ENCODE results near the gene OR10C1.

OR10C1 gene

DNA sequence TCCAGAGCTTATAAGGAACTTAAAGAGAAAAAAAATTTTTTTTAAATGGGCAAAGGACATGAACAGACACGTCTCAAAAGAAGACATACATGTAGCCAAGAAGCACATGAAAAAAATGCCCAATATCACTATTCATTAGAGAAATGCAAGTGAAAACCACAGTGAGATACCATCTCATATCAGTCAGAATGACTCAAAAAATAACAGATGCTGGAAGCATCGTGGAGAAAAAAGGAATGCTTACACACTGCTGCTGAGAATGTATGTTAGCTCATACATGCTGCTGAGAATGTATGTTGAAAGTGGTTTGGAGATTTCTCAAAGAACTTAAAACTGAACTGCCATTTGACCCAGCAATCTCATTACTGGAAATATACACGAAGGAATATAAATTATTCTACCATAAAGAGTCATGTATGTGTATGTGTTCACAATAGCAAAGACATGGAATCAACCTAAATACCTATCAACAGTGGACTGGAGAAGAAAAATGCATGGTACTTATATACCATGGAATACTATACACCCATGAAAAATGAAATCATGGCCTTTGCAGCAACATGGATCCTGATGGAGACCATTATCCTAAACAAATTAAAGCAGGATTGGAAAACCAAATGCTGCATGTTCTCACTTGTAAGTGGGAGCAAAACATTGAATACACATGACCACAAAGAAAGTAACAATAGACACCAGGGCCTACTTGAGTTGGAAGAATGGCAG is 12.5 kb downstream of the OR10C1 start:
- TF ChIP-seq, protein P1, sequence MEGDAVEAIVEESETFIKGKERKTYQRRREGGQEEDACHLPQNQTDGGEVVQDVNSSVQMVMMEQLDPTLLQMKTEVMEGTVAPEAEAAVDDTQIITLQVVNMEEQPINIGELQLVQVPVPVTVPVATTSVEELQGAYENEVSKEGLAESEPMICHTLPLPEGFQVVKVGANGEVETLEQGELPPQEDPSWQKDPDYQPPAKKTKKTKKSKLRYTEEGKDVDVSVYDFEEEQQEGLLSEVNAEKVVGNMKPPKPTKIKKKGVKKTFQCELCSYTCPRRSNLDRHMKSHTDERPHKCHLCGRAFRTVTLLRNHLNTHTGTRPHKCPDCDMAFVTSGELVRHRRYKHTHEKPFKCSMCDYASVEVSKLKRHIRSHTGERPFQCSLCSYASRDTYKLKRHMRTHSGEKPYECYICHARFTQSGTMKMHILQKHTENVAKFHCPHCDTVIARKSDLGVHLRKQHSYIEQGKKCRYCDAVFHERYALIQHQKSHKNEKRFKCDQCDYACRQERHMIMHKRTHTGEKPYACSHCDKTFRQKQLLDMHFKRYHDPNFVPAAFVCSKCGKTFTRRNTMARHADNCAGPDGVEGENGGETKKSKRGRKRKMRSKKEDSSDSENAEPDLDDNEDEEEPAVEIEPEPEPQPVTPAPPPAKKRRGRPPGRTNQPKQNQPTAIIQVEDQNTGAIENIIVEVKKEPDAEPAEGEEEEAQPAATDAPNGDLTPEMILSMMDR (IDR thresholded peaks at IDR 0.05; ENCODE audit: borderline replicate concordance, control extremely low read depth, extremely low read depth, insufficient read depth, missing control alignments): no peak
- DNase-seq (ENCODE audit: low spot score): no peak
- in situ Hi-C loops (cut with MboI; ENCODE audit: low sequenced_read_pairs, unreplicated experiment): no loop called here

DNA sequence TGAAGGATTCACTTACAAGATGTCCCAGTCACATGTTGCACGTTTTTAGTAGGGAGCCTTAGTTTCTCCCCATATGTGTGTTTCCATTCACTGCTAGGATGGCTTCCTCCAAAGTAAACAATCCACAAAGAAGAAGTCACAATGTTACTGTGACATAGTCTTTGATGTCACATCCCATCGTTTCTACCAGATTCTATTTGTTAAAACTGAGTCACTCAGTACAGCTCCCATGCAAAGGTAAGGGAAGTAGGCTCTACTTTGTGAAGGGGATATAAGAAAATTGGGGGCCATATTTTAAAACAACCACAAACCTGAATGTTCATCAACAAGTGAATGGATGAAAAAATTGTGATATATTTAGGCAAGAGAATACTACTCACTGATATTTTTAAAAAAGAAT is 17.9 kb downstream of the OR10C1 start, which contains the start of the genes OR11A1 and OR2H1:
Gene OR11A1 (minus strand): TSS at position 101 of the 400 bp plus-strand sequence. CDS start 29,430 bp downstream, outside the sequence.
Gene OR2H1 (plus strand): TSS at position 185 of the 400 bp plus-strand sequence. CDS start 4,615 bp downstream, outside the sequence.
- in situ Hi-C loops (cut with MboI; ENCODE audit: low sequenced_read_pairs, unreplicated experiment): no loop called here
- TF ChIP-seq, protein P1 (IDR thresholded peaks at IDR 0.05; ENCODE audit: borderline replicate concordance, control extremely low read depth, extremely low read depth, insufficient read depth, missing control alignments): no peak
- no peak for DNase-seq (ENCODE audit: low spot score)

DNA sequence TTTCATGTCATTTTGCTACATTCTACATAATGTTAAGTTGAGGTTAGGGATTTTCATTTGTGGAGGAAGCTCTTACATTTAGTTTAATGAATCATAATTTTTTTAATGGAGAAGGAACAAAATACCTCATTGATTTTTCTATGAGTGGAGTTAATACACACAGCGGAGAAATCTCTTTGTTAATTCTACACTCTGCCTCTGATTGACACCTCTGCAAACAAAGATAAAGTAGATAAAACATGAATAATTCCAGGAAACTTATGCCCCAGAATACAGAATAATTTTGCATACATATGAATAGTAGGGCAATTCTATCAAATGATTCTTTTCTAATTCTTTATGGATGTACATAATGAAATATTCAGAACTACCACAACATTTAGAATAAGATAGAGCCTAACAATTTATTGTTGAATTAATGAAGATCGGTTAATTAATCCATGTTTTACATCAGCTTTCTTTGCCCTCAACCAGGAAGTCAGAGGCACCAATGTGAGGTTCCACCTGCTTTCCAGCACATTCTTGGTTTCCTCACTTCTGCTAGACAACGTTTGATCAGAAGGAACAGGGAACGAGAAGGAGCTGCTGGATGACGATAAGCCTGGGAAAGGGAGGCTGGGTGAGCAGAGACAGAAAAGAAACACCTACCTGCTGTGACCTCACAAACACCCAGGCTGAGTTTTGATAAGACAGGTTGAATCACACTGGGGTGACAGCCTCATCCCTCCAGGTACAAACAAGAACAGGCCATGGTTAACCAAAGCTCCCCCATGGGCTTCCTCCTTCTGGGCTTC is 22.1 kb downstream of the OR10C1 start:
- TF ChIP-seq, protein P1 (IDR thresholded peaks at IDR 0.05; ENCODE audit: borderline replicate concordance, control extremely low read depth, extremely low read depth, insufficient read depth, missing control alignments): no peak
- no peak for DNase-seq (ENCODE audit: low spot score)
- in situ Hi-C loops (cut with MboI; ENCODE audit: low sequenced_read_pairs, unreplicated experiment): no loop called here

DNA sequence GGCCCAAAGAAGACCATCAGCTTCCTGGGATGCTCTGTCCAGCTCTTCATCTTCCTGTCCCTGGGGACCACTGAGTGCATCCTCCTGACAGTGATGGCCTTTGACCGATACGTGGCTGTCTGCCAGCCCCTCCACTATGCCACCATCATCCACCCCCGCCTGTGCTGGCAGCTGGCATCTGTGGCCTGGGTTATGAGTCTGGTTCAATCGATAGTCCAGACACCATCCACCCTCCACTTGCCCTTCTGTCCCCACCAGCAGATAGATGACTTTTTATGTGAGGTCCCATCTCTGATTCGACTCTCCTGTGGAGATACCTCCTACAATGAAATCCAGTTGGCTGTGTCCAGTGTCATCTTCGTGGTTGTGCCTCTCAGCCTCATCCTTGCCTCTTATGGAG is 22.9 kb downstream of the OR10C1 start:
- in situ Hi-C loops (cut with MboI; ENCODE audit: low sequenced_read_pairs, unreplicated experiment): no loop called here
- TF ChIP-seq, protein P1 (IDR thresholded peaks at IDR 0.05; ENCODE audit: borderline replicate concordance, control extremely low read depth, extremely low read depth, insufficient read depth, missing control alignments): no peak
- no peak for DNase-seq (ENCODE audit: low spot score)

DNA sequence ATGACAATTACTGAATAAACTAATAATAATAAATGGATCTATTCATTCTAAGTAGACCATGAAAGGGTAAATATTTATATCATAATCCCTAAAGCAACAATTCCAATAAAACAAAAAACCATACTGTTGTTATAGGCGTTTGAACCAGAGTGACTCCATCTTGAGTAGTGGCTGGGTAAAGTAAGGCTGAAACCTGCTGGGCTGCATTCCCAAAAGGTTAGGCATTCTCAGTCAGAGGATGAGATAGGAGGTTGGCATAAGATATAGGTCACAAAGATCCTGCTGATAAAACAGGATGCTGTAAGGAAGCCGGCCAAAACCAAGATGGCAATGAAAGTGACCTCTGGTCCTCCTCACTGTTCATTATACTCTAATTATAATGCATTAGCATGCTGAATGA is 26.2 kb downstream of the OR10C1 start:
- TF ChIP-seq, protein P1 (IDR thresholded peaks at IDR 0.05; ENCODE audit: borderline replicate concordance, control extremely low read depth, extremely low read depth, insufficient read depth, missing control alignments): no peak
- in situ Hi-C loops (cut with MboI; ENCODE audit: low sequenced_read_pairs, unreplicated experiment): no loop called here
- no peak for DNase-seq (ENCODE audit: low spot score)

DNA sequence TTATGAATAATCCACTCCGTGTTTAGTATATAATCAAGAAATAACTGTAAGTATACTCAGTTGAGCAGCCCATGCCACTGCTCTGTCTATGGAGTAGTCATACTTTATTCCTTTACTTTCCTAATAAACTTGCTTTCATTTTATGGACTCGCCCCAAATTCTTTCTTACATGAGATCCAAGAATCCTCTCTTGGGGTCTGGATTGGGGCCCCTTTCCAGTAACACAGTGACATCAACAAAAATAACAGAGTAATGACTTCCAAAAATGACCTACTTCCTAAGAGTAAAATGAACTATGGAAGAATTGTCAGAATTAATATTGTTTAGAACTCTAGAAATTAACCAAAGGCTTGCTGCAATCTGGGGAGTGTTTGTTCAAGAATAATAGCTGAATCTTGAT is 26.7 kb downstream of the OR10C1 start:
- in situ Hi-C loops (cut with MboI; ENCODE audit: low sequenced_read_pairs, unreplicated experiment): no loop called here
- DNase-seq (ENCODE audit: low spot score): no peak
- TF ChIP-seq, protein P1 (IDR thresholded peaks at IDR 0.05; ENCODE audit: borderline replicate concordance, control extremely low read depth, extremely low read depth, insufficient read depth, missing control alignments): no peak

Data from GM13976 (cell line).